GM12892 (cell line): ENCODE results near the gene SCUBE2.
"Not testable (repeated sequence)": the region's sequence is repeated elsewhere in the genome, so short reads cannot be mapped to it uniquely, and the experiment has no call there.

Source experiments
- DNase-seq: peaks from one replicate; pipeline ENCODE4 v3.0.0; 2011; ENCODE audit not compliant: insufficient read length
- FAIRE-seq: peaks from 2 replicates; lab custom pipeline; 2011; peaks lifted over from hg19 to GRCh38; lab: Jason Lieb, UNC
- POLR2A ChIP-seq: IDR thresholded peaks from 2 replicates; pipeline ENCODE4 v1.6.1; 2011; ENCODE audit warnings: low read depth, low read length, control low read depth
- POLR2AphosphoS5 ChIP-seq: IDR thresholded peaks from 2 replicates; pipeline ENCODE4 v1.6.1; 2011; ENCODE audit warnings: low read depth, low read length, control low read depth
- TAF1 ChIP-seq: IDR thresholded peaks from 2 replicates; pipeline ENCODE4 v1.6.1; 2011; ENCODE audit warnings: low read depth, mild to moderate bottlenecking, control low read depth, low read length, borderline replicate concordance

The SCUBE2 gene

GRCh38 chr11:9126636-9127035, 35.2 kb upstream of the SCUBE2 start:
- no peak for DNase-seq
- FAIRE-seq = no peak
- no peak for TF ChIP-seq POLR2AphosphoS5
- no peak for TF ChIP-seq TAF1
- TF ChIP-seq POLR2A = no peak

GRCh38 chr11:9125185-9125886, 33.9 kb upstream of the SCUBE2 start:
- FAIRE-seq (no peak), DNase-seq (no peak)
- TF ChIP-seq TAF1 (no peak), POLR2AphosphoS5 (no peak), POLR2A (no peak)

GRCh38 chr11:9123595-9124304, 32.4 kb upstream of the SCUBE2 start:
- FAIRE-seq = no peak
- DNase-seq = no peak

GRCh38 chr11:9121469-9121796, 30.0 kb upstream of the SCUBE2 start:
- DNase-seq (no peak), FAIRE-seq (no peak)
- TF ChIP-seq POLR2AphosphoS5 = no peak
- TF ChIP-seq POLR2A = no peak
- no peak for TF ChIP-seq TAF1

More at GRCh38 chr11:9123595-9124304, 32.4 kb upstream of the SCUBE2 start:
- TF ChIP-seq POLR2A = no peak
- TF ChIP-seq TAF1 = no peak
- TF ChIP-seq POLR2AphosphoS5 = no peak

GRCh38 chr11:9120664-9121468, 29.5 kb upstream of the SCUBE2 start:
- no peak for DNase-seq
- FAIRE-seq = no peak
- TF ChIP-seq POLR2AphosphoS5 (no peak), TAF1 (no peak)

GRCh38 chr11:9118277-9118676, 26.9 kb upstream of the SCUBE2 start:
- FAIRE-seq (no peak), DNase-seq (no peak)
- TF ChIP-seq TAF1 (no peak), POLR2A (no peak), POLR2AphosphoS5 (no peak)

- DNase-seq = no peak
- TF ChIP-seq TAF1 (no peak), POLR2AphosphoS5 (no peak), POLR2A (no peak)
- no peak for FAIRE-seq
Observed at GRCh38 chr11:9112075-9112474, 20.7 kb upstream of the SCUBE2 start.

GRCh38 chr11:9109858-9110731, 18.7 kb upstream of the SCUBE2 start:
- DNase-seq (no peak), FAIRE-seq (peak; percentile 21)
- no peak for TF ChIP-seq POLR2A
- TF ChIP-seq POLR2AphosphoS5 = no peak
- no peak for TF ChIP-seq TAF1

GRCh38 chr11:9104580-9104979, 13.2 kb upstream of the SCUBE2 start:
- TF ChIP-seq POLR2A (no peak), POLR2AphosphoS5 (no peak), TAF1 (no peak)
- FAIRE-seq = no peak
- DNase-seq = no peak

GRCh38 chr11:9103542-9104276, 12.3 kb upstream of the SCUBE2 start:
- TF ChIP-seq POLR2A (no peak), TAF1 (no peak), POLR2AphosphoS5 (no peak)
- FAIRE-seq (no peak), DNase-seq (no peak)

- FAIRE-seq (no peak), DNase-seq (no peak)
- TF ChIP-seq TAF1 (no peak), POLR2AphosphoS5 (no peak), POLR2A (no peak)
Observed at GRCh38 chr11:9099617-9100016, 8.2 kb upstream of the SCUBE2 start.

GRCh38 chr11:9098455-9098854, 7.1 kb upstream of the SCUBE2 start:
- not testable (repeated sequence) for DNase-seq

GRCh38 chr11:9097186-9097943, 6.0 kb upstream of the SCUBE2 start:
- FAIRE-seq, DNase-seq: not testable (repeated sequence)

More at GRCh38 chr11:9098455-9098854, 7.1 kb upstream of the SCUBE2 start:
- not testable (repeated sequence) for FAIRE-seq
